Karpas-422 (cell line): ENCODE results near the gene HMCN2. TPM values are rescaled to one million over a fixed set of nuclear protein-coding genes. Genes with fewer than 3 reads are reported as not detected.

Experiments used
- small RNA-seq: library from RNA; depleted of rRNA; stranded (forward); fragments of <200 nt; gene quantifications from one replicate; pipeline ENCODE3, GENCODE V24; 2014
- total RNA-seq: library from RNA; depleted of rRNA; stranded (reverse); fragments of >200 nt; shearing (Covaris generic); gene quantifications from 2 replicates; pipeline ENCODE4 v1.2.3, GENCODE V29; 2014; ENCODE audit warnings: low replicate concordance; rRNA removed

Gene HMCN2
- total RNA-seq, 1 experiment from 2014 or later, result not detected

Small RNA genes lying within 50 kb of the gene (small RNA-seq; reads per million reads assigned to genes)
- gene RN7SL665P, result not detected

Other genes with a start within 250 kb of the HMCN2 start
- 205 and 280 TPM in 2 replicates for gene FNBP1, start 222.6 kb upstream of the HMCN2 start, total RNA-seq
- gene GPR107, start 211.9 kb upstream of the HMCN2 start, total RNA-seq, result 9.6 and 11.6 TPM in 2 replicates
- gene NCS1, start 93.4 kb upstream of the HMCN2 start, total RNA-seq, result not detected in 2 replicates
- not detected in 2 replicates for gene ASS1, start 179.2 kb downstream of the HMCN2 start, total RNA-seq